Colonic mucosa (tissue), 4 donors: Measurements from ENCODE around the gene SCN5A. TPM values are rescaled to one million over a fixed set of nuclear protein-coding genes. Genes with fewer than 3 reads are reported as not detected.

Source experiments
- DNase-seq: peaks from one replicate; pipeline ENCODE4 v3.0.0-alpha.2; 2020
- H3K27ac ChIP-seq: fragments of 200-600 bp; one replicate; pipeline ENCODE4 v1.8.0; 2021
- H3K27me3 ChIP-seq: fragments of 200-600 bp; one replicate; pipeline ENCODE4 v1.8.0; 2021
- H3K36me3 ChIP-seq: fragments of 200-600 bp; one replicate; pipeline ENCODE4 v1.8.0; 2021
- H3K4me1 ChIP-seq: fragments of 200-600 bp; one replicate; pipeline ENCODE4 v1.8.0; 2021; ENCODE audit warnings: mild to moderate bottlenecking
- H3K4me3 ChIP-seq: fragments of 200-600 bp; one replicate; pipeline ENCODE4 v1.8.0; 2021
- H3K9ac ChIP-seq, 2 donors: one replicate each; pipeline ENCODE4 v1.7.0; 2013; ENCODE audit warnings: control low read depth in 2 of 2, low read depth in 2 of 2, low read length in 2 of 2
- H3K9me3 ChIP-seq: fragments of 200-600 bp; one replicate; pipeline ENCODE4 v1.8.0; 2021
- CTCF ChIP-seq: fragments of 200-600 bp; IDR thresholded peaks from one replicate; pipeline ENCODE4 v1.8.0; 2022; ENCODE audit warnings: antibody characterized with exemption, mild to moderate bottlenecking
- intact Hi-C: fragments of 100-400 bp; cut with DNase I; formaldehyde crosslinking; loops from one replicate; pipeline ENCODE4 v1.14.1; 2022
- total RNA-seq, 2 donors: library from RNA; stranded (reverse); fragmentation: NEBNext Ultra II Directional in 1 of 2; extraction: Animal tissue kit (Norgen Biotek cat#: 25700) in 1 of 2; gene quantifications; one replicate each; pipeline ENCODE4 v1.2.1, GENCODE V29; 2021
- donor health status: healthy.
- donor health status: DM: no; HTN: no; CAD: no.
- donor health status: DM: no; HTN: no; CAD: no.

SCN5A gene
- total RNA-seq, 2 donors from 2014 or later: 0.32 to 0.45 TPM

- Histone ChIP-seq H3K27ac (no peak overlapping the region), H3K27me3 (no peaks in the 10 kb centered on the region), H3K4me1 (no peaks in the 10 kb centered on the region), H3K4me3 (no peak overlapping the region), H3K36me3 (no peaks in the 10 kb centered on the region), H3K9ac (no peak overlapping the region), H3K9me3 (no peaks in the 10 kb centered on the region)
- intact Hi-C loops: no loop called here
- TF ChIP-seq CTCF: no peak
- no peak for DNase-seq
Observed at GRCh38 chr3:38588995-38589937, 60.2 kb downstream of the SCN5A start.

- no peaks in the 10 kb centered on the region for H3K36me3 ChIP-seq
- no peaks in the 10 kb centered on the region for H3K27me3 ChIP-seq
- H3K4me3 ChIP-seq: no peak overlapping the region
- no peaks in the 10 kb centered on the region for H3K4me1 ChIP-seq
- no peak for TF ChIP-seq CTCF
- intact Hi-C loops: no loop called here
- H3K9me3 ChIP-seq: no peaks in the 10 kb centered on the region
- no peak overlapping the region for H3K9ac ChIP-seq
- H3K27ac ChIP-seq: no peak overlapping the region
- no peak for DNase-seq
Observed at GRCh38 chr3:38588371-38588971, 61.0 kb downstream of the SCN5A start.

GRCh38 chr3:38587548-38588131 is 61.8 kb downstream of the SCN5A start:
- no peak overlapping the region for H3K27ac ChIP-seq
- DNase-seq: no peak
- no peaks in the 10 kb centered on the region for H3K27me3 ChIP-seq
- intact Hi-C loops: no loop called here
- no peaks in the 10 kb centered on the region for H3K9me3 ChIP-seq
- no peak overlapping the region for H3K9ac ChIP-seq
- H3K4me1 ChIP-seq: no peaks in the 10 kb centered on the region
- TF ChIP-seq CTCF: no peak
- no peaks in the 10 kb centered on the region for H3K36me3 ChIP-seq
- H3K4me3 ChIP-seq: no peak overlapping the region

GRCh38 chr3:38586546-38587520 is 62.7 kb downstream of the SCN5A start:
- no peak for DNase-seq
- no peak overlapping the region for H3K27ac ChIP-seq
- H3K9ac ChIP-seq: no peak overlapping the region
- H3K36me3 ChIP-seq: no peaks in the 10 kb centered on the region
- no peaks in the 10 kb centered on the region for H3K27me3 ChIP-seq
- no peaks in the 10 kb centered on the region for H3K4me1 ChIP-seq
- H3K9me3 ChIP-seq: no peaks in the 10 kb centered on the region
- H3K4me3 ChIP-seq: no peak overlapping the region
- TF ChIP-seq CTCF: no peak
- intact Hi-C loops: no loop called here
